Measurements from ENCODE around the gene FAM240B.

FAM240B gene

GRCh38 chr9:38706493-38706892 lies 13.4 kb downstream of the FAM240B start:
- DNase-seq, result no peak
- in situ Hi-C loops (cut with MboI; ENCODE audit: low pct_unique_long_range_greater_than_20kb, low sequenced_read_pairs), result no loop called here

- in situ Hi-C loops (cut with MboI; ENCODE audit: low pct_unique_long_range_greater_than_20kb, low sequenced_read_pairs), result no loop called here
- no peak for DNase-seq
Measured at GRCh38 chr9:38705917-38706316, 14.0 kb downstream of the FAM240B start.

GRCh38 chr9:38700695-38701094 lies 19.2 kb downstream of the FAM240B start:
- DNase-seq, result no peak
- in situ Hi-C loops (cut with MboI; ENCODE audit: low pct_unique_long_range_greater_than_20kb, low sequenced_read_pairs), result no loop called here

- no peak for DNase-seq
- in situ Hi-C loops (cut with MboI; ENCODE audit: low pct_unique_long_range_greater_than_20kb, low sequenced_read_pairs), result loop anchor here (25.0 kb wide), 1 partner anchor 287 kb away; the partner anchor contains the start of gene IGFBPL1
Measured at GRCh38 chr9:38699337-38699736, 20.6 kb downstream of the FAM240B start.

- no peak for DNase-seq
- in situ Hi-C loops (cut with MboI; ENCODE audit: low pct_unique_long_range_greater_than_20kb, low sequenced_read_pairs), result loop anchor here (25.0 kb wide), 1 partner anchor 286 kb away; the partner anchor contains the start of gene IGFBPL1
Measured at GRCh38 chr9:38697776-38698300, 22.1 kb downstream of the FAM240B start.

- in situ Hi-C loops (cut with MboI; ENCODE audit: low pct_unique_long_range_greater_than_20kb, low sequenced_read_pairs), result loop anchor here (25.0 kb wide), 1 partner anchor 285 kb away; the partner anchor contains the start of gene IGFBPL1
- DNase-seq, result no peak
Measured at GRCh38 chr9:38696999-38697398, 22.9 kb downstream of the FAM240B start.

GRCh38 chr9:38694676-38695075 lies 25.3 kb downstream of the FAM240B start:
- in situ Hi-C loops (cut with MboI; ENCODE audit: low pct_unique_long_range_greater_than_20kb, low sequenced_read_pairs), result loop anchor here (25.0 kb wide), 1 partner anchor 282 kb away; the partner anchor contains the start of gene IGFBPL1
- DNase-seq, result no peak

GRCh38 chr9:38692707-38693106 lies 27.2 kb downstream of the FAM240B start:
- no peak for DNase-seq
- in situ Hi-C loops (cut with MboI; ENCODE audit: low pct_unique_long_range_greater_than_20kb, low sequenced_read_pairs), result loop anchor here (25.0 kb wide), 1 partner anchor 280 kb away; the partner anchor contains the start of gene IGFBPL1

- DNase-seq, result no peak
- in situ Hi-C loops (cut with MboI; ENCODE audit: low pct_unique_long_range_greater_than_20kb, low sequenced_read_pairs), result loop anchor here (25.0 kb wide), 1 partner anchor 278 kb away; the partner anchor contains the start of gene IGFBPL1
Measured at GRCh38 chr9:38690574-38690973, 29.4 kb downstream of the FAM240B start.

GRCh38 chr9:38689678-38690077 lies 30.3 kb downstream of the FAM240B start:
- DNase-seq, result no peak
- in situ Hi-C loops (cut with MboI; ENCODE audit: low pct_unique_long_range_greater_than_20kb, low sequenced_read_pairs), result loop anchor here (25.0 kb wide), 1 partner anchor 277 kb away; the partner anchor contains the start of gene IGFBPL1

- no peak for DNase-seq
- in situ Hi-C loops (cut with MboI; ENCODE audit: low pct_unique_long_range_greater_than_20kb, low sequenced_read_pairs), result loop anchor here (25.0 kb wide), 1 partner anchor 276 kb away; the partner anchor contains the start of gene IGFBPL1
Measured at GRCh38 chr9:38687992-38688391, 31.9 kb downstream of the FAM240B start.

GRCh38 chr9:38687389-38687842 lies 32.5 kb downstream of the FAM240B start:
- DNase-seq, result no peak
- in situ Hi-C loops (cut with MboI; ENCODE audit: low pct_unique_long_range_greater_than_20kb, low sequenced_read_pairs), result loop anchor here (25.0 kb wide), 1 partner anchor 275 kb away; the partner anchor contains the start of gene IGFBPL1

GRCh38 chr9:38686933-38687332 lies 33.0 kb downstream of the FAM240B start:
- DNase-seq, result no peak
- in situ Hi-C loops (cut with MboI; ENCODE audit: low pct_unique_long_range_greater_than_20kb, low sequenced_read_pairs), result loop anchor here (25.0 kb wide), 1 partner anchor 275 kb away; the partner anchor contains the start of gene IGFBPL1

GRCh38 chr9:38685535-38685934 lies 34.4 kb downstream of the FAM240B start:
- DNase-seq, result no peak
- in situ Hi-C loops (cut with MboI; ENCODE audit: low pct_unique_long_range_greater_than_20kb, low sequenced_read_pairs), result loop anchor here (25.0 kb wide), 1 partner anchor 273 kb away; the partner anchor contains the start of gene IGFBPL1

- in situ Hi-C loops (cut with MboI; ENCODE audit: low pct_unique_long_range_greater_than_20kb, low sequenced_read_pairs), result loop anchor here (25.0 kb wide), 1 partner anchor 271 kb away; the partner anchor contains the start of gene IGFBPL1
- DNase-seq, result no peak
Measured at GRCh38 chr9:38683336-38683735, 36.6 kb downstream of the FAM240B start.

GRCh38 chr9:38682713-38683112 lies 37.2 kb downstream of the FAM240B start:
- in situ Hi-C loops (cut with MboI; ENCODE audit: low pct_unique_long_range_greater_than_20kb, low sequenced_read_pairs), result loop anchor here (25.0 kb wide), 1 partner anchor 270 kb away; the partner anchor contains the start of gene IGFBPL1
- DNase-seq, result no peak

GRCh38 chr9:38681747-38682227 lies 38.1 kb downstream of the FAM240B start:
- in situ Hi-C loops (cut with MboI; ENCODE audit: low pct_unique_long_range_greater_than_20kb, low sequenced_read_pairs), result loop anchor here (25.0 kb wide), 1 partner anchor 269 kb away; the partner anchor contains the start of gene IGFBPL1
- DNase-seq, result no peak

- in situ Hi-C loops (cut with MboI; ENCODE audit: low pct_unique_long_range_greater_than_20kb, low sequenced_read_pairs), result loop anchor here (25.0 kb wide), 1 partner anchor 269 kb away; the partner anchor contains the start of gene IGFBPL1
- no peak for DNase-seq
Measured at GRCh38 chr9:38680837-38681445, 39.0 kb downstream of the FAM240B start.

GRCh38 chr9:38677660-38678303 lies 42.2 kb downstream of the FAM240B start:
- in situ Hi-C loops (cut with MboI; ENCODE audit: low pct_unique_long_range_greater_than_20kb, low sequenced_read_pairs), result loop anchor here (25.0 kb wide), 1 partner anchor 265 kb away; the partner anchor contains the start of gene IGFBPL1
- DNase-seq, result no peak

Data from KBM-7 (cell line).